ENCODE results near the gene GYS1.
"Not testable (repeated sequence)": the region's sequence is repeated elsewhere in the genome, so short reads cannot be mapped to it uniquely, and the experiment has no call there.

Gene GYS1

DNA sequence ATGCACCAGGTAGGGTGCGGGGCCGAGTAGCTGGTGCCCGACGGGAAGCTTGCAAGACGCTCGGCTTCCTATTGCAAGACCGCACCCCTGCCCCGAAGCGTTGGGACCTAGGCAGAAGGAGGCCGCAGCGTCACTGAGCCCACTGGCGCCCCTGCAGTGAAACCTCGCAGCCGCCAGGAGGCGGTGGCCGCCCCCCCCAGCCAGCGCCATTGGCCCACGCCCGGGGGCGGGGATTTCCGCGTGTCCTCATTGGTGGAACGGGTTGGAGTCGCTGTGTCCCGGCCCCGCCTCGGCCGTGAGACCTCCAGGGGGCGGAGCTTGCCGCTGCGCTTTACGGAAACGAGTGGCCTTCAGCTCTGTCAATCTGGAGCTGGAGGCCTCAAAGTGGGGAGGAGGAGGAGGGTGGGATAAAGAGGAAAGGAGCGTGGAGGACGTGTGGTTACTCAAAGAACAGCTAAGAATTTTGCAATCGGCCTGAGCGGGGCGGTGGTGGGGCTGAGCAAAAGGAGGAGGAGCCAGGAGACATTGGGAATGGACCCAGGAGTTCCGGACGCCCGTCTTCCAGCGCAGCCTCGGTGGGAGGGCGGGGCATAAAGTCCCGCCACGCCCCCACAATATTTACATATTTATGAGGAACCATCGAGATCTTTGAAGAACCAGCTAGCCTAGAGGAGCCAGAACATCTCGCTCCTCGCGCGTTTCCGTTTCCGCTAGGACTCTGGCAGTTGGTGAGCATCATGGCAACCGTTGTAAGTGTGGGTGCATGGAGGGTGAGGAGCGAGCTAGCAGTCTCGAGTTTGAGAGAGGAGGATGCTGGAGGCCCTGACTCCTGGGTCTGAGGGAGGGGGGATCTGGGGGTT is at the start of gene GYS1, which contains the start of gene RUVBL2:
GYS1 (minus strand) TSS at position 135 of the 860 bp plus-strand sequence. CDS start 197 bp downstream, outside the sequence.
RUVBL2 (plus strand) TSS at position 713 of the 860 bp plus-strand sequence; CDS start at position 738, 25 bp downstream.
- intact Hi-C loops (cut with DNase I): no loop called here

DNA sequence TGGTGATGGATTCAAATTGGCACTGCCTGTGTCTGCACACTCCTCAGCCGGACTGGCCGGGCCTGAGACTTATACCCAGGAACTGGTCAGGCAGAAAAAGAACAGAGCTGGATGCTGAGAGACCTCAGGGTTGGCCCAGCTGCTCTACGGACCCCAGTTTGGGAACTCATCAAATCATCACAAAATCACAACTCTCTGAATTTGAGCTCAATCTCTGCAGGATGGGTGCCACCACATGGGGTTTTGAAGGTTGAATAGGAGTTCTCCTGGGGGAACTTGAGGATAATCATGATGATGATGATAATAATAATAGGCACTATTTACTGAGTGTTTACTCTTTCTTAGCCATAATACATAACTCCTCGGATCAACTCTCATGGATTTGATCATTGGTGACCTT is 49.6 kb upstream of the GYS1 start:
- DNase-seq; intact Hi-C loops (cut with DNase I): not testable (repeated sequence)

More for the DNA sequence above, at the start of gene GYS1, which contains the start of gene RUVBL2:
- DNase-seq: peak; percentile 98 to 100 (median 100)

DNA sequence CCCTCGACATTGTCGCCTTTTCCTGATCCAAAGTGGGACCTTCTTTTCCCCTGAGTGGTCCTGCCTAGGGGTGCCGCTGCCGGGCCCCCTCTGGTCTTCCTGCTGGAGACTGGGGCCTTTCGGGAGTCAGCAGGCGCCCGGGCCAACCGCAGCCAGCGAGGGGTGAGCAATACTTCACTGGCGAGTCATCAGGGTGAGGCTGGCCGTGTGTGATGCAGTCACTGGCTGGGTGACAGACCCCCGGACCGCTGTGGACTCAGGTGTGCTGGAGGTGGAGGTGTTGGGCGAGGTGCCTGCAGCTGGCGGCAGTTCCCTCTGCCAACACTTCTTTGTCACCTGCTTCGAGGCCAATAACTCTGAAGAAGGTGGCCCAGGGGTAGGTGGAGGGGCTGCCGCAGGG is 49.1 kb upstream of the GYS1 start:
- intact Hi-C loops (cut with DNase I): no loop called here
- no peak for DNase-seq

DNA sequence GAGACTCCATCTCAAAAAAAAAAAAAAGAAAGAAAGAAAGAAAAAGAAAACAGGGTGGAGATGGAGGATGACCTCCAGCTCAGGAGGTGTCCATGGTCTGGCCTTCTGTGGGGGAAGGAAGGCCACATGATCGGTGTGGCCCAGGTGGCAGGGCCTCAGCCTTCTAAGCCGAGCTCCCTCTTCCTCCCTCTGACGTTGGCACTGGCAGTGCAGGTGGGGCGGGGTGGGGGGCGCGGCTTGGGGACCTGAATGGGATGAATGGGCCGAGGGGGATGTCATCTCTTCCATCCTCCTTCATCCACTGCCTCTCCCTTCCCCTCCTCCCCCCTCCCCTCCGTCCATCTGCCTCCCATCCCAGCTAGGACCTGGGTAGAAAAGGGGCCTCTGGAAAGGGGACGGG is 46.6 kb upstream of the GYS1 start:
- DNase-seq; intact Hi-C loops (cut with DNase I): not testable (repeated sequence)

DNA sequence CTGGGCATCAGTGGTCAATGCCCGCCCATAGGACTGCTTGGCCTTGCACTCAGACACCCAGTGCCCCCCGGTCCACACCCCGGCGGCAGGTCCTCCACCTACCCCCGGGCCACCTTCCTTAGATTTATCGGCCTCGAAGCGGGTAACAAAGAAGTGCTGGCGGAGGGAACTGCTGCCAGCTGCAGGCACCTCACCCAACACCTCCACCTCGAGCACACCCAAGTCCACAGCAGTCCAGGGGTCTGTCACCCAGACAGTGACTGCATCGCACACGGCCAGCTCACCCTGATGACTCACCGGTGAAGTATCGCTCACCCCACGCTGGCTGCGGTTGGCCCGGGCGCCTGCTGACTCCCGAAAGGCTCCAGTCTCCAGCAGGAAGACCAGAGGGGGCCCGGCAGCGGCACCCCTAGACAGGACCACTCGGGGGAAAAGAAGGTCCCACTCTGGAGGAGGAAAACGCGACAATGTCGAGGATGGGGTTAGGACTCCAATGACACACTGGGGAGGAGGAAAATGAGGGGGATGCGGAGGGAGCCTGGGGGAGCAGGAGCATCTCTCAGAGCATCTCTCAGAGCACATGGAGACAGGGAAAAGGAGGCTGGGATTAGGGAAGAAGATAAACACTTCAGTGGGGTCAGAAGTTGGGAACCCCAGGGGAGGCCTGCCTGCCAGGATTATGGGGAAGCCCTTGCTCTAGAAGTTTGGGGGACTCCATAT is 45.6 kb upstream of the GYS1 start:
- intact Hi-C loops (cut with DNase I); DNase-seq: not testable (repeated sequence)

DNA sequence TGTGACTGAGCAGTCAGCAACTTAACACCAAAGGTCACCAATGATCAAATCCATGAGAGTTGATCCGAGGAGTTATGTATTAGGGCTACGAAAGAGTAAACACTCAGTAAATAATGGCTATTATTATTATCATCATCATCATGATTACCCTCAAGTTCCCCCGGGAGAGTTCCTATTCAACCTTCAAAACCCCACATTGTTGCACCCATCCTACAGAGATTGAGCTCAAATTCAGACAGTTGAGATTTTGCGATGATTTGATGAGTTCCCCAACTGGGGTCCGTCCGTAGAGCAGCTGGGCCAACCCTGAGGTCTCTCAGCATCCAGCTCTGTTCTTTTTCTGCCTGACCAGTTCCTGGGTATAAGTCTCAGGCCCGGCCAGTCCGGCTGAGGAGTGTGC is 45.0 kb upstream of the GYS1 start:
- intact Hi-C loops (cut with DNase I); DNase-seq: not testable (repeated sequence)

DNA sequence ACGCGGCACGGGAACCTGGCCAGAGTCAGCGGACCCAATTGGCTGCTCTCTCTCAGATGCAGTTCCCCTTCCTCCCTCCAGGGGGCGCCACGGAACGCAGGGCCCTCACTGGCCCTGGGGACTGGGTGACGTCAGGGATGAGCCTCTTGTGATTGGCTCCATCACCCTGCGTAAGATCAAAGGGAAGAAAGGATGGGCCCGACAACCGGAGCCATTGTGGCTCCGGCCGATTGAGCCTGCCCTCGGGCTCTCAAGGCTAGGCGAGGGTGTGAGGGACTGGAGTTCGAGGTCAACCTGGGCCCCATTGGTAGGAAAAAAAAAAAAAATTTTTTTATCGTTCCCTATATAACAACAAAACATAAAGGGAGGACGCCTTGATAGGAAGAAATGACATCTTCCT is 43.7 kb upstream of the GYS1 start, which contains the start of gene CGB1:
CGB1 (minus strand) TSS at position 81 of the 400 bp plus-strand sequence. CDS start 184 bp downstream, outside the sequence.
- intact Hi-C loops (cut with DNase I); DNase-seq: not testable (repeated sequence)

DNA sequence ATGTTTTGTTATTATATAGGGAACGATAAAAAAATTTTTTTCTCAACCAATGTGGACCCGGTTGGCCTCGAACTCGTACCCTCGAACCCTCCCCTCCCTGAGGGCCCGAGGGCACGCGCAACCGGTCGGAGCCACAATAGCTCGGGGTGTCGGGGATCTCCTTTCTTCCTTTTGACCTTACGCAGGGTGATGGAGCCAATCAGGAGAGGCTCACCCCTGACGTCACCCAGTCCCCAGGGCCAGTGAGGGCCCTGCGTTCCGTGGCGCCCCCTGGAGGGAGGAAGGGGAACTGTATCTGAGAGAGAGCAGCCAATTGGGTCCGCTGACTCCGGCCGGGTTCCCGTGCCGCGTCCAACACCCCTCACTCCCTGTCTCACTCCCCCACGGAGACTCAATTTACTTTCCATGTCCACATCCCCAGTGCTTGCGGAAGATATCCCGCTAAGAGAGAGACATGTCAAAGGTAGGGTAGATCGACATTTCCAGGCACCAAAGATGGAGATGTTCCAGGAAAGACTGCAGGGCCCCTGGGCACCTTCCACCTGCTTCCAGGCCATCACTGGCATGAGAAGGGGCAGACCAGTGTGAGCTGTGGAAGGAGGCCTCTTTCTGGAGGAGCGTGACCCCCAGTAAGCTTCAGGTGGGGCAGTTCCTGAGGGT is 38.7 kb upstream of the GYS1 start, which contains the start of gene CGB2:
CGB2 (plus strand) TSS at position 249 of the 660 bp plus-strand sequence; CDS start at position 455, 206 bp downstream.
- intact Hi-C loops (cut with DNase I): not testable (repeated sequence)
- peak in 1 of 42 donors; percentile 39 for DNase-seq

DNA sequence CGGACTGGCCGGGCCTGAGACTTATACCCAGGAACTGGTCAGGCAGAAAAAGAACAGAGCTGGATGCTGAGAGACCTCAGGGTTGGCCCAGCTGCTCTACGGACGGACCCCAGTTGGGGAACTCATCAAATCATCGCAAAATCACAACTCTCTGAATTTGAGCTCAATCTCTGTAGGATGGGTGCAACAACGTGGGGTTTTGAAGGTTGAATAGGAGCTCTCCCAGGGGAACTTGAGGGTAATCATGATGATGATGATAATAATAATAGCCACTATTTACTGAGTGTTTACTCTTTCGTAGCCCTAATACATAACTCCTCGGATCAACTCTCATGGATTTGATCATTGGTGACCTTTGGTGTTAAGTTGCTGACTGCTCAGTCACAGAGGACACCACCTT is 37.2 kb upstream of the GYS1 start:
- DNase-seq; intact Hi-C loops (cut with DNase I): not testable (repeated sequence)

DNA sequence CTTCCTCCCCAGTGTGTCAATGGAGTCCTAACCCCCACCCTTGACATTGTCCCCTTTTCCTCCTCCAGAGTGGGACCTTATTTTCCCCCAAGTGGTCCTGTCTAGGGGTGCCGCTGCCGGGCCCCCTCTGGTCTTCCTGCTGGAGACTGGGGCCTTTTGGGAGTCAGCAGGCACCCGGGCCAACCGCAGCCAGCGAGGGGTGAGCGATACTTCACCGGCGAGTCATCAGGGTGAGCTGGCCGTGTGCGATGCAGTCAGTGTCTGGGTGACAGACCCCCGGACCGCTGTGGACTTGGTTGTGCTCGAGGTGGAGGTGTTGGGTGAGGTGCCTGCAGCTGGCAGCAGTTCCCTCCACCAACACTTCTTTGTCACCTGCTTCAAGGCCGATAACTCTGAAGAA is 36.6 kb upstream of the GYS1 start:
- DNase-seq; intact Hi-C loops (cut with DNase I): not testable (repeated sequence)

DNA sequence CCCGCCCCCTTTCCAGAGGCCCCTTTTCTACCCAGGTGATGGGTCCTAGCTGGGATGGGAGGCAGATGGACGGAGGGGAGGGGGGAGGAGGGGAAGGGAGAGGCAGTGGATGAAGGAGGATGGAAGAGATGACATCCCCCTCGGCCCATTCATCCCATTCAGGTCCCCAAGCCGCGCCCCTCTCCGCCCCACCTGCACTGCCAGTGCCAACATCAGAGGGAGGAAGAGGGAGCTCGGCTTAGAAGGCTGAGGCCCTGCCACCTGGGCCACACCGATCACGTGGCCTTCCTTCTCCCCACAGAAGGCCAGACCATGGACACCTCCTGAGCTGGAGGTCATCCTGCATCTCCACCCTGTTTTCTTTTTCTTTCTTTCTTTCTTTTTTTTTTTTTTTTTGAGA is 35.6 kb upstream of the GYS1 start:
- intact Hi-C loops (cut with DNase I); DNase-seq: not testable (repeated sequence)

DNA sequence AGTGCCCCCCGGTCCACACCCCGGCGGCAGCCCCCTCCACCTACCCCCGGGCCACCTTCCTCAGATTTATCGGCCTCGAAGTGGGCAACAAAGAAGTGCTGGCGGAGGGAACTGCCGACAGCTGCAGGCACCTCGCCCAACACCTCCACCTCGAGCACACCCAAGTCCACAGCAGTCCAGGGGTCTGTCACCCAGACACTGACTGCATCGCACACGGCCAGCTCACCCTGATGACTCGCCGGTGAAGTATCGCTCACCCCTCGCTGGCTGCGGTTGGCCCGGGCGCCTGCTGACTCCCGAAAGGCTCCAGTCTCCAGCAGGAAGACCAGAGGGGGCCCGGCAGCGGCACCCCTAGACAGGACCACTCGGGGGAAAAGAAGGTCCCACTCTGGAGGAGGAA is 32.5 kb upstream of the GYS1 start:
- DNase-seq; intact Hi-C loops (cut with DNase I): not testable (repeated sequence)

DNA sequence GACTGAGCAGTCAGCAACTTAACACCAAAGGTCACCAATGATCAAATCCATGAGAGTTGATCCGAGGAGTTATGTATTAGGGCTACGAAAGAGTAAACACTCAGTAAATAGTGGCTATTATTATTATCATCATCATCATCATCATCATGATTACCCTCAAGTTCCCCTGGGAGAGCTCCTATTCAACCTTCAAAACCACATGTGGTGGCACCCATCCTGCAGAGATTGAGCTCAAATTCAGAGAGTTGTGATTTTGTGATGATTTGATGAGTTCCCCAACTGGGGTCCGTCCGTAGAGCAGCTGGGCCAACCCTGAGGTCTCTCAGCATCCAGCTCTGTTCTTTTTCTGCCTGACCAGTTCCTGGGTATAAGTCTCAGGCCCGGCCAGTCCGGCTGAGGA is 32.0 kb upstream of the GYS1 start:
- intact Hi-C loops (cut with DNase I); DNase-seq: not testable (repeated sequence)

DNA sequence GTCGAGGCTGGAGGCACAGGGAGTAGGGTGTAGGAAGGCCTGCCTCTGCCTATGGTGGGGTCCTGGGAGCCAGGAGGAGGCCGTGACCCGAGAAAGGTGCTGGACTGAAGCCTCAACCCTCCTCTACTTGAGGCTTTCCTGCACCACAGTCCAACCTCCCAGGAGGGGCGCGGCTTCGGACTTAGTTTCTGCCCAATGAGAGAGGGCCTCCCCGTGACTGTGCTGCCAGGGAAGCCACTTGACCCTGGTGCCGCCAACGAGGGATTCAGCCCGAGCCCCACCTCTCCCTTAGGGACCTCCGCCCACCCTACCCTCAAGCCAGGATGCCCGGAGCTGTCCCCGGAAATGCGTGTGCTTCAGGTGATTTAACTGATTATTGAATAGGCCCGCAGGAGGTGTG is 31.1 kb upstream of the GYS1 start, which contains the start of gene CGB3:
CGB3 (minus strand) TSS at position 101 of the 400 bp plus-strand sequence. CDS start 362 bp downstream, outside the sequence.
- intact Hi-C loops (cut with DNase I); DNase-seq: not testable (repeated sequence)

DNA sequence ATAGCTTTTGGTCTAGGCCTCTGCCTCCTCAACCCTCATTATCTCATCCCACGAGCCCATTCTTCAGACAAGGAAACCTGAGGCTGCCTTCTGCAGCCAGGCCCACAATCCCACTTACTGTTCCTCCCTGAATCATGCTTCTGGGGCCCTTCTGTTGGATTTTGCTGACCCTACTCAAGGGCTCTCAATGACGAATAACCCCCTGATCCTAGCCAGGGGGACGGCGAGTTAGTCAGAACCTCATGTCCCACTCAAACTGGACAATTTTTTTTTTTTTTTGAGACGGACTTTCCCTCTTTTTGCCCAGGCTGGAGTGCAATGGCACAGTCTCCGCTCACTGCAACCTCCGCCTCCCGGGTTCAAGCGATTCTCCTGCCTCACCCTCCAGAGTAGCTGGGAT is 29.0 kb upstream of the GYS1 start:
- intact Hi-C loops (cut with DNase I): no loop called here
- DNase-seq: no peak

DNA sequence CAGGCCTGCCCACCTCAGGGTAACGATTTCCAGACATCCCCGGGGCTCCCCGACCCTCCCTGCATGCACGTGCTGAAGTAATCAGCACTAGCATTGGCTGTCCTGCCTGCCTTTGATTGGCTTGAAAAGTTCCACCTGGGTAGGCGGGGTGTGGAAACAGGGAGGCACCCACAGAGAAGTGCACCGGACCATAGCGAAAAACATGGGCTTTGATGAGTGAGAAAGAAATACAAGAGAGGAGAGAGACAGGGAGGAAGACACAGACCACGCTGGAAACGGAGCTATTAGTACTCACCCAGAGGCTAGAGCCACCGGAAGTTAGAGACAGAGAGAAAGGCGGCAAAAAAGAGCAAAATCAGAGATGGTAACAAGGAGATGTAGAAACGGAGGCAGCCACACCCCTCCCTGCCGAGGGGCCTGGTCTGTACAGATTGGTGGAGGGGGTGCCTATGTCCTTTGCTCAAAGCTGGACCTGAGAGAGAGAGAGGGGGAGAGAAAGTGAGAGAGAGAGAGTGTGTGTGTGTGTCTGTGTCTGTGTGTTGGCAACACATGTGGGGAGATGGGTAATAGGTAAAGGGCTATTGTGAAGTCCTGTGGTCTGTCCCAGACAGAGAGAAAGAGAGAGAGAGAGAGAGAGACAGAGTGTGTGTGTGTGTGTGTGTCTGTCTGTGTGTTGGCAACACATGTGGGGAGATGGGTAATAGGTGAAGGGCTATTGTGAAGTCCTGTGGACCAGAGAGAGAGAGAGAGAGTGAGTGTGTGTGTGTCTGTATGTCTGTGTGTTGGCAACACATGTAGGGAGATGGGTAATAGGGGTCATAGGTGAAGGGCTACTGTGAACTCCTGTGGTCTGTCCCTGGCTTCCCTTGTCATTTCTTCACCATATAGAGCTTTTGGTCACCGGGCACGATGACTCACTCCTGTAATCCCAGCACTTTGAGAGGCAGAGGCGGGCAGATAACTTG is 28.1 kb upstream of the GYS1 start:
- intact Hi-C loops (cut with DNase I): no loop called here
- no peak for DNase-seq

DNA sequence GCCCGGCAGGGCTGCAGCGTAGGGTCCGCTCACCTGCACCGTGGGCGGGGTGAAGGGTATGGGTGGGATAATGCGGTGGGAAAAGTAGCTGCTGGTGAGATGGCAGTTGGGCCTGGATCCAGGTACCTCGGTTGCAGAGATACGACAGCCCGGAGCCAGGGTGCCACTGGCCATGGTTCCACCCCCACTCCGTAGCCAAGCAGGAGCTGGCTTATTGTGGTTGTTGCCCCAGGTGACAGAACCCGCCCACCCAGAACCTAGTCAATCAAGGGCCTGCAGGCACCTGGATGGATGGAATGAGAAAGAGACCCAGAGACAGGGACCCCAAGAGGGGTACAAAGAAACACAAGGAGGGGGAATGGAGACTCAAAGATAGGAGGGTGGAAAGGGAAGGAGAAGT is 27.2 kb upstream of the GYS1 start:
- intact Hi-C loops (cut with DNase I): no loop called here
- DNase-seq: no peak

Measured in head of caudate nucleus (tissue), 42 donors.